HT-29 (cell line): ENCODE measurements around the gene MAGEC2. TPM values are rescaled to one million over a fixed set of nuclear protein-coding genes. Genes with fewer than 3 reads are reported as not detected.
A peak's percentile ranks its signal among the peaks of the same experiment; 100 is the strongest.

Experiments used
- DNase-seq: peaks from one replicate; pipeline ENCODE4 v3.0.0-alpha.2; 2015; ENCODE audit warnings: low spot score
- total RNA-seq: library from RNA; depleted of rRNA; stranded (reverse); fragments of >200 nt; shearing (Covaris generic); gene quantifications from 2 replicates; pipeline ENCODE4 v1.2.3, GENCODE V29; 2014; rRNA removed

The MAGEC2 gene, protein sequence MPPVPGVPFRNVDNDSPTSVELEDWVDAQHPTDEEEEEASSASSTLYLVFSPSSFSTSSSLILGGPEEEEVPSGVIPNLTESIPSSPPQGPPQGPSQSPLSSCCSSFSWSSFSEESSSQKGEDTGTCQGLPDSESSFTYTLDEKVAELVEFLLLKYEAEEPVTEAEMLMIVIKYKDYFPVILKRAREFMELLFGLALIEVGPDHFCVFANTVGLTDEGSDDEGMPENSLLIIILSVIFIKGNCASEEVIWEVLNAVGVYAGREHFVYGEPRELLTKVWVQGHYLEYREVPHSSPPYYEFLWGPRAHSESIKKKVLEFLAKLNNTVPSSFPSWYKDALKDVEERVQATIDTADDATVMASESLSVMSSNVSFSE
- total RNA-seq = not detected in 2 replicates

DNA sequence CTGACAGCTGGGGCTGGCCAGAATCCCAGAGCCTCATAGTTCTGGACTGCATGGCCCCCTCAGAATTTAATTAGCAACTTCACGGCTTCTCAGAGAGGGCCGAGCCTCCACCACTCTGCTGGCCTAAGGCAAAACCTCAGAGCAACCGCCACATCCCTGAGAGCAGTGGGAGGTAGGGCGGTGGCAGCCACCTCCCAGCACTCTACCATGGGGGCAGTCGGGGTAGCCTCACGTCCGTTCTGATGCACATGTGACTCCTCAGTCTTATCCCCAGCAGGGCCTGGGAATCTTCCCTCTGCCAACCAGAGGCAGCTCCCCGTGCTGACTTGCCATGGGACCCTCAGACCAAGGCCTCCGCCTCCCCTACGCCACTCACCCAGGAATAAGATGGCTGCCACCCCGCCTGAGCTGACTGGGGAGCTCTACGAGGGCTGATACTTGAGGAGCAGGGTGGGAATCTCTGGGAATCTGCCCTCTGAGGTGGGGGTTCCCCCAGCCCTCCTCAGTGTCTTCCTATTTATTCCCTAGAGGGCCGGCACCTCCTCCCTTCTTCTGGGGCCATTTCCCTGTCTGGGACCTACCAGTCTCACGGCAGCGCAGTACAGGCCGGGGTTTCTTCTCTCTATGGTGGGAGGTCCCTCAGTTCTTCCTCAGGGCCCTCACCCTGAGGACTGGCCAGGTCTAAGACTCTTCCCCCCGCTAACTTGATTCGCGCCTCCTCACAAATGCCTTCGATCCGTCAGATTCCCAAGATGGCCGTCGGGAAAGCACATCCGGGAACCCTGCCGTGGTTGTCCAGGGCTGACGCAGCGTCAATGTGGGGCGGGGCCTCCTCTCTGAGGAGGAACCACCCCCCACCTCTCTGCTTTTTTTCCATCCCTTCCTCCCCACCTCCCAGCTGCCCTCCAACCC is at the start of gene MAGEC2:
Gene MAGEC2 (minus strand): TSS at position 769 of the 912 bp plus-strand sequence. CDS start 1,303 bp downstream, outside the sequence.
- DNase-seq = no peak

DNA sequence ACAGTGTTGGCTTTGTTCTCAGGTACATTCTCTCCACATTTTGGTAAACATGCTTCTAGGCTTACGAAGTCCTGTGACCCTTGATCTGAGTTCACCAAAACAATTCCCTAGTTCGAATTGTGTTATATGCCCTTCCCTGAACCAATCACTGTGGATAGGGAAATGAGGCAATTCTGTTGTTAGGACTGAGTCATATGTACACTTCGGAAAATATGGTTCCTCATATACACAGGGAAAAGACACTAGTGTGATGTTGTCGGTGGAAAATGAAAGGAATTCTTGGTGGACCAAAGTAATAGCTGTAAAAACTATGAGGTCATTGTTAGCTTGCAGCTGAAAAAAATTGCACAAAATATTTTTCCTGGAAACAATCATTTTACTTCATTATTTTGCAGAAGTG is 46.6 kb upstream of the MAGEC2 start:
- DNase-seq = no peak

DNA sequence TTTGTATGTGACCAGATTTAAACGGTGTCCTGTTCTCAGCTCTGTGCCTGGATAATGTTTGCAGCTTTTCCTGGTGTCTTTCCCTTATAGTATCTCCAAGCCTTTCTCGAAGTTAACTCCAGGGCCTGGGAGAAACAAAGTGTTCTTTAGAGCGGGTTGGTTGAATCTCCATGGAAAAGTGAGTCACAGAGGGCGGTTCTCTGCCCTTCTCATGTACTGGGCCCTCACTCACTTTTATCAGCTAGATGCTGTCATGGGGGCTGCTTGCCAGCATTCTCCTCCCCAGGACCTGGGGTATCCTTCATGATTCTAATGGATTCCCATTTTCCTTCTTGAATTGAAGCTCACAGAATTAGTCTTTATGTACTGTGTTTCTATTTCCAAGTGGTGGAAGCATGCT is 46.1 kb upstream of the MAGEC2 start:
- DNase-seq = no peak

DNA sequence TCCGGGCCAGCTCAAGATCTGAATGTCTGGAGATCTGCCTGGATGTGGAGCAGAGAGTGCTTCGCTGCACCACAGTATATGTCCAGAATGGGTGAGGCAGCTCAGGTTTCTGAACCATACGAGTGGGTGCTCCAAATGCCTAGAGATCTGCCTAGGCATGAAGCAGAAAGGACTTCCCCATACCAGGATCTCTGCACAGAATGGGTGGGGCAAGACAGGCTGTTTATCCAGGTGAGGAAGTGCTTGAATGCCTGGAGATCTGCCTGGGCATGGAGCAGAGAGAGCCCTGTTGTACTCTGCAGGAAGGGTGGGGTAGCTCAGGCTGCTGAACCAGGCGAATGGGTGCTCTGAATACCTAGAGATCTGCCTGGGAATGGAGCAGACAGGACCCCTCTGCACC is 45.4 kb upstream of the MAGEC2 start:
- DNase-seq = peak; percentile 22

DNA sequence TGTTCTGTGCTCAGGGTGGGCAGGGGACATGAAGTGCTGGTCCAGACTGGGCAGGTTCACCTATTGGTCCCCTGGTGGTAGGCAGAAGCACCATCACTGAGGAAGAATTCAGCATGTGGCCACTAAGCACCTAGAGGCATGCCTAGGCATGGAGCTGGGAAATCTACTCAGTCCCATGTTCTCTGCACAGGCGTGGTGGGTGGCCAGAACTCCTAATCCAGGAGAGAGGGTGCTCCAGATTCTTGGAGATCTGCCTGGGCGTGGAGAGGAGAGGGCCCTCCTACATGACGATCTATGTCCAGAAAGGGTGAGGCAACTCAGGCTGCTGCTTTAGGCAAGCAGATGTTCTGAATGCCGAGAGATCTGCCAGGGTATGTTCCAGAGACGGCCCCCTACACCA is 44.6 kb upstream of the MAGEC2 start:
- no peak for DNase-seq

DNA sequence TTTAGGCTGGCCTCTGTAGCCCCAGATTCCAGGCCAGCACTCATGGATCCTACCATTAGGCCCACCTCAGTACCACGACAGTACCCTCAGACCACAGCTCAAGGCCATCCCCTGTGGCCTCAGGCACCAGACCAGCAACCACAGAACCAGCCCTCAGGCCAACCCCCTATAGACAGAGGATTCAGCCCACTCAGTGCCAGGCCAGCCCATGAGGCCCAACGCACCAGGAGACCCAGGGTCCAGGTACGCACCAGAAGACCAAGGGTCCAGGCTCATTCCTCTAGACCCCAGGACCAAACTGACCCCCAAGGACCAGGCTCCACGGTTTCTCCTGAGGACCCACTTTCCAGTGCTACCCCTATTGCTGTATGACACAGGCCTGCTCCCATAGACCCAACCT is 39.5 kb upstream of the MAGEC2 start:
- no peak for DNase-seq

DNA sequence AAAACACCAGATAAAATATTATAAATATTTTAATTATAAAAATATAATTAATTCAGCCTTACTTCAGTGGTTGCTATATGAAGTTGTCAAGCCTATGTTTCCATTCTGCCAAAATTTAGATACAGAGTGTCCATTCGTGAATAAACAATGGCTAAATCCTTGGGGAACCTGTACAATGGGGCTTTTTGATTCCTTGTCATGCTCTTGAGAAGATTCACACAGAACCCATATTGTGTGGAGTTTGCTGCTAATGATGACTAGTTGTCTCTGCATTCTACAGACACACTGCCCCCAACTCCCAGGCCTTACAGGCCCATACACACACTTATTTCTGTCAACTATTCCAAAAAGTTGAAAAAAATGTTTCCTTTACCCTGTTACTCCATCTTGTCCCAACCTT is 33.4 kb upstream of the MAGEC2 start:
- DNase-seq = no peak

DNA sequence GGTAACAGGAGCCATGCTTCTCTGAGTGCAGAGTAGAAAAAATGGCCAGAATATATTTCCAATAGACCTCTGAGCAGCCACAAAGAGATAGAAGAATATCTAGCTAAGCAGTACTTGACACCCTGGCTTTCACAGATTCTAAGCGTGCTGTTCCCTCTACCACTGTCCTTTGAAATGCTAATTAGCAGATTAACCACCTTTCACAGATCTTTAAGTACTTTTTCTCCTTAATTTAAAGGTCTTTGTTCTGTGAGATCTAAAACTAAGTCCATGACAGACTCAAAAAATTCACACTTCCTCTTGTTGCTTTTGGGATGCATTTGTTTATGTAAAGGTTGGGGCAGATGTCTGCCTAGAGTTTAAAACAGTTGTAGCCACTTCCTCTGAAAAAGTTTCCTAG is 28.3 kb upstream of the MAGEC2 start:
- no peak for DNase-seq

DNA sequence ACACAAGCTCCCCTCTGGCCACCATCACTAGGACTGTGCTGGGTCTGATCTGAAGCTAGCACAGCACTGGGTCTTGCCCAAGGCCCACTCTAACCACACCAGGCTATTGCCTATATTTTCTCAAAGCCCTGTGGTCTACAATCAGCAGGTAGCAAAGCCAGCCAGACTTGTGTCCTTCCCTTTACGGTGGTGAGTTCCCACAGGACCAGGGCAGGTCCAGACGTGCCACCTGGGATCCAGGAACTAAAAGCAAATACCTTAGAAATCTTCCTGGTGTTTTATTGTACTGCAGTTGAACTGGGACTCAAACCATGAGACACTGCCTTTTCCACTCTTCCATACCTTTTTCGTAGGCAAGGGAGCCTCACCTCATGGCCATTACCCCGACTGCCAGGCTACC is 9.0 kb upstream of the MAGEC2 start:
- DNase-seq = no peak

DNA sequence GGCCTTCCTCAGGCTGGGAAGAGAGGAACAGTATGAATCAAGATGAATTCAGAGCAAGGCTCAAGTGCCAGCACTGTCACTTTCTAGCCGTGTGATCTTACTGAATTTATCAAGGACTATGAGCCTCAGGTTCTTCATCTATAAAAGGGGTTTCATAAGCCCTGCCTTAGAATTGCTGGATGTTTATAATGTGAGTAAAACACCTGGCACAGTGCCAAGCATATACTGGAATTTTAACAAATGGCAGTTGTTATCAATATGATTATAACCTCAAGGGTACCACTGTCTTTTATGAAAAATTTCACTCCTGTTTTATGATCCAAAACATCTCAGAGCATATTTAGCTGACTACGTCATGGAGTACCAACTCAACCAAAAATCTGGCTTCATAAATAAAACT is 4.0 kb downstream of the MAGEC2 start:
- DNase-seq = no peak

DNA sequence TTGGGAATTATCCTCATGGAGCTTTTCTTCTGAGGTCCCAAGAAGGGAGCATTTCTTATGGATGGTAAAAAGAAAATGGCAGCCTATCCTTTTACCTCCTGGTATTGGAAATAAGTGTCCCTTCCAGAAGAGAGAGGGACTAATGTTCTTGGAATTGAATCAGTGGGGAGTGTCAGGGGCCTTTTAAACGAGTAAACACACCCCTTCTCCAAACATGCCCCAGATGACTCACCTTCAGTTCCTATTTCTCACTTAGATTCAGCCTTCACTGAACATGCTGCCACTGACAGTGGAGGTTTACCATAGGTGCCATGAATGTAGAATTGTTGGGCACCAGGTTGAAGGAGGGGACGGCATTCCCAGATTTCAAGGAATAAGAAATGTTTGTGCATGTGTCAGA is 19.0 kb downstream of the MAGEC2 start:
- no peak for DNase-seq

DNA sequence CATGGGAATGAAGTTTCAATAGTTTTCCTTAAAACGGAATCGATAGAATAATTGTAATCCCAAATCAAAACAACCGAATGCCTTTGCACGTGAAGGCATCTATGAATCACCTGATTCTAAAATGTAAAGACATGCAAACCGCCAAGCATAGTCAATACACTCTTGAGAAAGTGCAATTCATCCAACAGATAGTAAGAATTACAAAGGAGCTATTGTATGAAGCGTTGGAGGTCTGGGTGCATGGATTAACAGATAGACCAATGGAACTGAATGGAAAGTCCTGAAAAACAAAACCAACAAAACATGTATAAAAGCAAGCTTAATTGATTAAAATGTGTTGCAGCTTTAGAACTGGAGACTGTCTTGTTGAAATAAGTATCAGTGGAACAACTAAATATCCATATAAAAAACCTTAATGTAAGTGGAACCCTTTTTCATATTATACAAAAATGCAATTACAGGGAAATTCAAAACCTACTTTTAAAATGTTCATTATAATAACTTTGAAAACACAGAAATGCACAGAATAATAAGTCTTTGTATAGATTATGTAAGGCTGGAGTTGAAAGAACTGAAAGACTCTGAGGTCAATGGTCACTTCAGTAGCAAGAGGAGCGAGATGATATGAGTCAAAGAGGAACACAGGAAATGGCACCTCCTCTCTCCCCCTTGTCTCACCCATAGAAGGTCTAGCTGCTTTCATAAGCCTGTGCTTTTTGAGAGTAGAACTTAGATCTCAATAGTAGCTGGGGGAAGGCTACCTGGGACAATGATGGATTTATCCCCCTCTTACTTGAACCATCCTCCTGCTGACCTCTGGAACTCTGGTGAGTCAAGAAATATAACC is 20.1 kb downstream of the MAGEC2 start:
- DNase-seq = no peak

DNA sequence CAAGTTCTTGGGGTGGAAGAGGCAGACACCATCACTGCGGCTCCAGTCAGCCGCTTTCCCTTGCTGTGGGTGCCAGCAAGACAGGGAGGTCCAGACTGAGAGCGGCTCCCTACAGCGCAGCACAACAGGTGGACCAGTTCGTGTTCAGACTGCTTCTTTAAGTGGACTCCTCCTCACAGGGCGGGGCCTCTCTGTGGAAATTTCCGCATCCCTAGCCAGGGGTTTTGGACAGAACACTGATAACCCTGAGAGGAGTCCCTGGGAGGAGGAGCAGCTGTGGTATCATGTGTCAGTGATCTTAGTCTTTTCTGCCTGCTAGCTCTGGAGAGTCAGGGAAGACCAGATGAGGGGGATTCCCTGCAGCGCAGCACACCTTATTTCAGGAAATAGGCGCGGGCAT is 48.5 kb downstream of the MAGEC2 start:
- DNase-seq = no peak
